HFF-Myc (cell line): ENCODE results near the gene AGR3.

Experiments
- DNase-seq: peaks from one replicate; pipeline ENCODE4 v3.0.0-alpha.2; 2011; ENCODE audit warnings: low read depth; ENCODE audit errors: extremely low read depth
- H3K4me3 ChIP-seq: replicated peaks from 2 replicates; pipeline ENCODE4 v1.5.1; 2011; ENCODE audit warnings: low read depth, mild to moderate bottlenecking, control low read depth, low read length
- CTCF ChIP-seq: IDR thresholded peaks from 2 replicates; pipeline ENCODE4 v1.5.1; 2012; ENCODE audit warnings: mild to moderate bottlenecking, low read depth, low read length, control low read depth; ENCODE audit errors: missing control alignments

AGR3 gene

GRCh38 chr7:16810112-16810511 lies 71.7 kb downstream of the AGR3 start:
- DNase-seq = no peak
- H3K4me3 ChIP-seq = no peak overlapping the region
- no peak for TF ChIP-seq CTCF
